NCI-H345 treated with DMSO at 0.1 percent for 48 hours (cell line): ENCODE data around the gene DCLK1.
A peak's percentile ranks its signal among the peaks of the same experiment; 100 is the strongest.
"Not testable (repeated sequence)": the region's sequence is repeated elsewhere in the genome, so short reads cannot be mapped to it uniquely, and the experiment has no call there.

ENCODE experiments used
- DNase-seq: peaks from one replicate; lab custom pipeline; 2025; ENCODE audit not compliant: unreplicated experiment; lab: John Stamatoyannopoulos, UW

Gene DCLK1

DNA sequence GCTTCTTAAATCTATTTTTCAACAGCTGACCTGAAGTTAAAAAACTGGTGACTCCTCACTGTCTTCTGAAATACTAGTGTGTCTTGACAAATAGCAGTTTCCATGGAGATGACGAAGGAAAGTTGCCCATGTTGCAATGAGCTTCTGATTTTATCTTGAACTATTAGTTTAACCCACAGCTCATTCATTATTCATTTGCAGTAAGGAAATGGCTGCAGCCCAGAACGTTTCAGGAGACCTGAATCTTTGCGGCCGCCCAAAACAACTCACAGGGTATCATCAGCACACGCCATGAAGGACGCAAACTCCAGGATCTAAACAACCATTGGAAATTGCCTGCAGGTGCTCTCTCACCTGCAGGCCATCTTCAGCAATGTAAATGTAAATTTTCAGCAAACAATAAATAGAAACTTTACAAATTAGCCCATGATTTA is 142.5 kb downstream of the DCLK1 start:
- DNase-seq = no peak

DNA sequence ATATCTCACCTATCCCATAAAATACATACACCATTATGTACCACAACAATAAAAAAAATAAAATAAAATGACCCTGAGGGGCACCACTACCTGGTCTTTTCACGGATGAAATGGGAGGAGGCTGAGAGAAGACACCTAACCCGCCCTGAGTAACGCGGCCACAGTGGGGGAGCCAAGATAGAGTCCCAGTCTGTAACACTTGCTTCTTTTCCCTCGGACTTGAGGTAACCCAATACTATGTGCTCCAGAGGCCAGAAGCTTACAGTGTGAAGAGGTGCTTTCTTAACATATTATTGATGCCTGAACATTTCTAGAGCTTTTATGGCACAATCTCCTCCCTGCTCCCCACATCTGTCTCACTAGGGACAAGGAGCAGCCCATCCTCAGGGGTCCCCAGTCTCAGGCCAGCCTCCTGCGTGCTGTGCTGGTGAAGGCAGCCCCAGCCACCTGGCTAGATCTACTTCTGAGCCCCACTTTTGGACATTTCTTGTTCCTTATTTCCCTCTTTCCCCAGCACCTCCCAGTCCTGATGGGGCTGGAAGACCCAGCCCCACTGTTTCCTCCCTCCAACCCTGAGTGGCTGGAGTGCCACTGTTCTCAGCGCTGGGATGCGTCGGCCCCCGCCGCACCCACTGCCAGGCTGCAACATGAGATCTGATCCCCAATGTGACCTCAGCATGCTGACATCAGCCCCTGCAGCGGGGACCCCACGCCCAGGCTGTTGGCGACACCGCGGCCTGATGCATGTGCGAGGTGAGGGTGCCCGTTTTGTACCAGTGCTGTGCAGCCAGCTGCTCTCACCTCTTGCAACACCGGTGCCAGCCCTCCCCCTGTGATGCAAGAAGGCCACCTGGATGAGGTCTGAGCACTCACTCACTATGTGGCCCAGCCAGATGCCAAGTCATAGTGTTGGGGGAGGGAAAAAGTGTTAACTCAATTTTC is 143.3 kb downstream of the DCLK1 start:
- DNase-seq = peak; percentile 43

DNA sequence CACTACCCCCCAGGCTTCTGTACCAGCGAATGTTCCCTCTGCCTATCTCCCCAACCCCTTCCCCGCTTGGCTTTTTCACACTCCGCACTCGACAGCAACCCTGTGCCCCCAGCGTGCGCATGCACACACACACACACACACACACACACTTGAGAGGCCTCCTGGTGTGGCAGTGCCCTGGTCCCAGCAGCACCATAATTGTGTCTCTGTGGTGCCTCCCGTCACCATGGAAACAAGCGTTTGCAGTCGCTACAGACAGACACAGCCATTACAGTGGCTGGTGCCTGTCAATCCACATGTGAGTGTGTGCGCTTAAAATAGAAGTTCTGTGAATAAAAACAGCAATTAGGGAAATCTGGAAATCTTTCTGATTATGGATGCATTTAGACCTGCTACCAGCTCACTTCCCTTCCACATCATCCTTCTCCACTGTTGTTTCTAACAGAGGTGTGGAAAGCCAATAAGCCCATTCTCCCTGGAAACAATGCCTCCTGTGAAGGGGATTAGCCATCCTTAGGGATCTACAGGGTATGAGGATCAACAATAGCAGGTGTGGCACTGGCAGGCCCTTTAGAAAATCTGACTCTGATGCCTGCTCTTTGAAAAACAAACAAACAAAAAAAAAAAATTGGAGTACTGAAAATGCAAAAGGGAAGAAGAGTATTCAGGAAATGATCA is 146.3 kb downstream of the DCLK1 start:
- peak; percentile 96 for DNase-seq

DNA sequence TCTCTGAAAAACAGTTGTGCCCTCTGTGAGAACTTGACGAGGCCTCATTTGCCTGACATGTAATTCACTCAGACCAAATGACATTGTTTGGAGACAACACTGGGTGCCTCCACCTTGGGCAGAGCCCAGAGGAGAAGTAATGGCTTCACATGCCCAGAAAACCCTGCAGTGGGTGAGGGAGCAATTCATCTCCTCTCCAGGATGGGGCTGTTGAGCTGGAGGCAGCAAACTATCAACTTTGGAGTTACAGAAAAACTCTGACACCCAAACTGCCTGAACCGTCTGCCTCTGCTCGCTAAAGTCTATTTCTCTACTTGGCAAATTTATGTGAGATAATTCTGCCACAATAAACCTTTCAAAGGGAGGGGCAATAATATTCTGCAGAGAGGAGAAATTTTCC is 146.9 kb downstream of the DCLK1 start:
- DNase-seq = no peak

DNA sequence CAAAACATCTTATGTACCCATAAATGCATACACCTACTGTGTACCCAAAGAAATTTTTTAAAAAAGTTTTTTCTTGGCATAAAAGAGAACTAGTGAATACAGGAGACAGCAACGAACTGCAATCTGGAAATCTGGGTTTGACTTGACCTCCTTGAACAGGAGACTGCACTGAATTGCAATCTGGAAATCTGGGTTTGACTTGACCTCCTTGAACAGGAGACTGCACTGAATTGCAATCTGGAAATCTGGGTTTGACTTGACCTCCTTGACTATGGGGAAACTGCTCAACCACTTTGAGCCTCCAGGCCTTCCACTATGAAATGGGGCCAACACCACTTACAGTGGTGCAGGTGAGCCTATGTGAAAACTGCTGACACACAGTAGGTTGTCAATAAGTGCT is 147.5 kb downstream of the DCLK1 start:
- DNase-seq = not testable (repeated sequence)

DNA sequence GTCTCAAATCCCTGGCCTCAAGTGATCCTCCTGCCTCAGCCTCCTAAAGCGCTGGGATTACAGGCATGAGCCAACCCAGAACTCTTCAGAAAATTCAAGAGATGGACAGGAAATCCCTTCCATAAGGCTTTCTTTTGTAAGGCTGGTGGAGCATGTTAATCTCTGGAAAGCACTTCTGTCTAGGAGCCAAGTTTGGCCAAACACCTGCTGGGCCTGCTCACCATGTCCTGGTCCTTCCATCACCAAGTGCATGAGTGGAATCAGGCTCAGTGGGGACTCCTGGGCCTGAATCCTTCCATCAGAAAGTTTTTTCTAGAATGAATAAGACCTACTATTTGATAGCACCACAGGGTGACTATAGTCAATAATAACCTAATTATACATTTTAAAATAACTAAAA is 148.0 kb downstream of the DCLK1 start:
- DNase-seq = no peak

DNA sequence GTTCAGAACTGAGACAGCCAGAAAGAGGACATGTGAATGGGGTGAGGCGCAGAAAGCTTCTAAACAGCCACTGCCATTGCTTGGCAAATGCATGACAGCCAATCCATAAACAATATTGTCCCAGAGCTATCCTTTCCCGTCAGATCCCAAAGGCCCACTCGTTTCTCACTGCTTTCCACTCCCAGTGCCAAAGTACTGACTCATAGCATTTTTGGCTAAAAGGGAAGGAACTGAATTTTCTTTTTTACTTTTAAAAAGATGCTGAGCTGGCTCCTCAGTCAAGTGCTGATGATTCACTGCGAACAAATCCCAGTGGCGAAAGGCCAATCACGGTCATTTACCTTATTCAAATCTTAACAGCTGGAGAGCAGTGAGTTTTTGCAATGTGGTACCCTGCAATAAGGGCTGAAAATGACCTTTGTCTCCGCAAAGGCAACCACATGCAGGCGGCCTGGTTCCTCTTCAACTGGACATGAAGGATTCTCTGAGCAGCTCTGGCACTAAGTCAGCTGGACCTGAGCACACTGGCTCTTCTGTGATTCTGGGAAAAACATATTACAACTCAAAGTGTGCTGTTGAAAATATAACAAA is 151.7 kb downstream of the DCLK1 start:
- no peak for DNase-seq

DNA sequence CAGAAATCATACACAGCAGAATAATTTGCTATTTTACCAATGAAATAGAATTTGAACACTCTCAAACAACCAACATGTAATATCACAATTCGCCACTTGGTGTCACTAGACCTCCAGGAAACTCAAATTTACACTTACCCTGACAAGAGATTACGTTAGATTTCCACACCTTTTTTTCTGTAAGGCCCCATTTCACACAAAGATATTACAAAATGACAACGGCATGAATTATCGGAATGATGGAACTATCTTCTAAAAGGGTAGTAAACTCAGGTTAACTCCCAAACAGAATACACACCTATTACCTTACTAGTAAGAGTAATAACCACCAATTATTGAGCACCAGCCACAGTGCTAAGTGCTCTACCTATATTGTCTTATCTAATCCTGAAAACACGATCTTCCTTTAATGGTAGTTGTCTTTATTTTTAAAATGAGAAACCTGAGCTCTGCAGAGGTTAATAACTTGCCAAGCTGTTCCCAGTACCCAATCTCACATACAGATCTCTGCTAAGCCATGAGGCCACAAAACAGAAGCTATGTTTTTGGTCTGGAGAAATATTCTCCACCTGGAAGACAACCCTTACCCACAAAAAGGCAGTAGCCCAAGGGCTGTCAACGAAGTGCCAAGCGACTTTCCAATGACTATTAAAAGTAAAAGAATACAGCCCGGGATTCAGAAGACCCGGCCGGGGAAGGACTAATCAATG is 152.4 kb downstream of the DCLK1 start:
- DNase-seq = peak; percentile 7

DNA sequence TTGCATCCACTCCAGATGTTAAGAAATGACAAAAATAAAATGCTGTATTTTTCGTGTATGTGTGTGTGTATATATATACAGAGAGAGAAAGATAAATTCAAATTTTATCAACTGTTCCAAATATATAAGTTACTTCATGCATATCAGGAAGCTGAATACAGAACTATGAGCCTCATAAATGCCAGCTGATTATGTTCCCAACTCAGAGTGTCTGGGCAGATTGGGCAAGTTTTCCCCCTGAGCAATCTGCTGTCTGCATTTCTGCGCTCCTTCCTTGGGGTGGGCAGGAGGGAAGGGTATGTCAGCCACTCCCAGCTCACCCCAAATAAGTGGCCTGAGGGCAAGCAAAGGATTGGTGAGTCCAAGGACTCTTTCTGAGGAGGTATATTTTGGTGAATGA is 154.1 kb downstream of the DCLK1 start:
- DNase-seq = no peak

DNA sequence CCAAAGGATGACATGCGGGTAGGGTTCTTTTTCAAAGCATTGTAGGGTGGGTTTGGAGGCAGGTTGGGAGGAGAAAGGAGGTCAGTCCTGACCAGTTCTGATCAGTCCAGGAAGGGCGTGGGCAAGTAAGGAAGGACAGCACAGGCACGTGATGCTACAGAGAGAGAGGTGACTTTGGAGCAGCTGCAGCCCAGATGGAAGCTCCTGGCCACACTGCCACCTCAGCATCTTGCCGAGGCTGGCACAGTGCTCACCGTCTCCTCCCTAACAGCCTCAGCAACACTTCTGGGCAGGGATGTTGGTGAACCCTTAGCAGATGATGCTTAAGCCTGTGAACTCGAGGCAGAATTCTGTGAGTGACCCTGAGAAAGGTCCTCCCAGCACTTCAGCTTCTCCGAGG is 155.1 kb downstream of the DCLK1 start:
- no peak for DNase-seq

DNA sequence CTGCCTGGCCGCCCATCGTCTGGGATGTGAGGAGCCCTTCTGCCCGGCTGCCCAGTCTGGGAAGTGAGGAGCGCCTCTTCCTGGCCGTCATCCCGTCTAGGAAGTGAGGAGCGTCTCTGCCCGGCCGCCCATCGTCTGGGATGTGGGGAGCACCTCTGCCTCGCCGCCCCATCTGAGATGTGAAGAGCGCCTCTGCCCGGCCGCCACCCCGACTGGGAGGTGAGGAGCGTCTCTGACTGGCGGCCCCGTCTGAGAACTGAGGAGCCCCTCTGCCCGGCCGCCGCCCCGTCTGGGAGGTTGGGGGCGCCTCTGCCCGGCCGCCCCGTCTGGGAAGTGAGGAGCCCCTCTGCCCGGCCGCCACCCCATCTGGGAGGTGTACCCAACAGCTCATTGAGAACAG is 164.2 kb downstream of the DCLK1 start:
- not testable (repeated sequence) for DNase-seq

DNA sequence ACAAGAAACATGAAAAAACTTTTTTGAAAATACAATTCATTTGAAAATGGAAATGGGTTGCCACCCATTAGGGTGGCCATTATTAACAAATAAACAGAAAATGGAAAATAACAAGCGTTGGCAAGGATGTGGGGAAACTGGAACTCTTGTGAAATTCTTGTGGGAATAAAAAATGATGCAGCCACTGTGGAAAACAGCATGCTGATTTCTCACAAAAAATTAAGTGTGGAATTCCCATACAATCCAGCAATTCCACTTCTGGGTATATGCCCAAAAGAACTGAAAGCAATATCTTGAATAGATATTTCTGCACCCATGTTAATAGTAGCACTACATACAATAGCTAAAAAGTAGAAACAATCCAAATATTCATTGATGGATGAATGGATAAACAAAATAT is 165.2 kb downstream of the DCLK1 start:
- no peak for DNase-seq

DNA sequence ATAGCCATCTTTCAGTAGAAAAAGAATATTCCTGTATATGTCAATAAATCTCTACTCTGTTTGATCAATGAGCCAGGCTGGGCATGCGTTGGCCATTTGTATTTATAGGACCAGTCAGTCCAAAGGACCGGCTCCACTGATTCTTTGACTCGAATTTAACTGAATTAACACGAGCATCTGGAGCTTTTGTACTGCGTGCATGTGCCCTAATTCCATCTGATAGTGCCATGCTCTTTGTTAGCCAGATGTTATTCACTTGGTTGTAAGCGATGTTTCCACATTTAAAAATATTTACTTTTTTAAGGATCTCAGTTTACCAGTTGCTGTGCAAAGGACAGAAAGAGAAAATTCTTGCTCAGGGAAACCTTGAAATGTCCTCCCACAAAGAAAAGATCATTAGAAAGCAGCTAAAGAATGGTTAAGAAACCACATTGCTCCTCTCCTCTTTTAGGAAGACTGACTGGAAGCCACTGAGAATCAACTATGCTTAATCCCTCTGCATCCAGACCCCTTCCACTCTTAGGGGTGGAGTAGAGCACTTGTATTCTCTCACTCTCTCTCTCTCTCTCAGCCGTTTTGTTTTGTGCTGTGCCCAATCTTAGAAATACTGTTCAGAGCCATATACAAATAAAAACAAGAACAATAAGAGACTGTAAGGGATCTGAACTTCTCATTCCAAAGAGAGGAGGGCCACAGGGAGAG is 165.8 kb downstream of the DCLK1 start:
- no peak for DNase-seq

DNA sequence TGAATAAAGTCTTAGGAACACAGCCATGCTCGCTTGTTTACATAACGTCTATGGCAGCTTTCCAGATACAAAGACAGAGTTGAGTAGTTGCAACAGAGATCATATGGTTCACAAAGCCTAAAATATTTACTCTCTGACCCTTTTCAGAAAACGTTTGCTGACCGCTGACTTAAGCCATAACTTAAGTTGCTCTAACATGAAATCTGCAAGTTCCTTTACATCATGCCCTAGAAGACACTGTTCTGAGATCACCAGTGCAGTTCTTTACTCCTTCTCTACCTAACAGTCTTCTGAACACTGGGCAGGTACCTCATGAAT is 166.4 kb downstream of the DCLK1 start:
- DNase-seq = no peak

DNA sequence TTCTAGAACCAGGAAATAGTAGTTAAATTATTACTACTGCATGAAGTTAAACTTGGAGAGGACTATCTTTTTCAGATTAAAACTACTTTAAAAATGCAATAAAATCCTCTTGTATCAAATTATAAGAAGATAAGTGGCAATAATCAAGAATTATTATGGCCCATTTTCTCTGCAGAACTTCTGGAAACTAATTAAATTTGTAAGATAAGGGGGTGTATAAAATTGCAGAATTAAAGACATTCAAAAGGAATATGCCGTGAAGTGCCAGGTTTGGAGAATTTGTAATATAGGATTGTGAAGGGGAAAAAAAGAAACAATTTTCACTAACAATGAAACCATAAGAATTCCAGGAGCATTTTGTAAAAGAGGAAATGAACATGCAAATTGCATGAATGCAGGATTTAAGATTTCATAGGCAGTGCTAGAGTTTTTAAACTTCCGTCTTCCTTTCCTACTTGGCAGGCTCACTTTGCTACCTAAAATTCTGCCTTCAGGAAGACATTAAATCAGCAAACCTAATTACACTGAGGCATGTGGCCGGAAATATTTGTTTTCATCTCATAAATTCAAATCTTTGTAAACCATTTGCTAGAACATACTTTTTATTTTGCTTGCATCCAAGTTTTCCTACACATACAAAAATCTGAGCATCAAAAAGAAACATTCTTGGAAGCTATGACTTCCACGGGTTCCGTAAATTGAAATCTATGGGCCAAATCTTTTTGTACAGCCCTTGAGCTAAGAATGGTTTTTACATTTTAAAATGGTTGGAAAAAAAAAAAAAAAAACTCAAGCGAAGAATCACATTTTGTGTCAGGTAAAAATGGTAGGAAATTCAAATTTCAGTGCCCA is 166.9 kb downstream of the DCLK1 start:
- DNase-seq = no peak

DNA sequence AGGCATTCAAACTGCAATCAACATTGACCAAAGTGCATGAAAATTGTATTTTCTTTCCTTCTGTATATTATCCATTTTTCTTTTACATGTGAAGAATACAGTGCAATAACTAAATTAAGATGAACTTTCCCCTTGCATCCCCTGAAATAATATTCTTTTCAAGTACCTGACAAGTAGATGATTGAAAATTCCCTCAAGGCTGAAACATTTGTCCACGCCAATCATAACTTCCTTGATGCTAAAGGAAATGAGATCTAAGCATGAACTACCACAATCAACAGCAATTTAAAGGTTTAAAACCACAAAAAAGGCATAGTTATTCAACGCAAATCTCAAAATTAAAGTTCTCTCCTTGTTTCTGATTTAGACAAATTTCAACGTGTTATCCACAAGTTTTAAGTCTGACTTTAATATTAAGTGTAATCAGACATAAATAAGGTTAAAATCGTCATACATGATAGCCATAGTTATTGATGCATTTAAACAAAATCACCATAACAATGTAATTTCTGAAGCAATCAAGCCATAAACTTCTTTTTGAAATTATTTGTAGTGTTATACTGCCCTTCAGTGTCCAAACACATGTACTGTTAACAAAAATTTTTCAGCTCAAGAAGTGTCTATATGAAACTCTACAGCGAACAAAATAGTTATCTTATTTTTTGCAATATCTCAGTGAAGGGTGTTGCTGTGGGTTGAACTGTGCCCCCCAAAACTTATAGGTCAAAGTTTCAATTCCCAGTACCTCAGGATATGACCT is 169.5 kb downstream of the DCLK1 start:
- no peak for DNase-seq

DNA sequence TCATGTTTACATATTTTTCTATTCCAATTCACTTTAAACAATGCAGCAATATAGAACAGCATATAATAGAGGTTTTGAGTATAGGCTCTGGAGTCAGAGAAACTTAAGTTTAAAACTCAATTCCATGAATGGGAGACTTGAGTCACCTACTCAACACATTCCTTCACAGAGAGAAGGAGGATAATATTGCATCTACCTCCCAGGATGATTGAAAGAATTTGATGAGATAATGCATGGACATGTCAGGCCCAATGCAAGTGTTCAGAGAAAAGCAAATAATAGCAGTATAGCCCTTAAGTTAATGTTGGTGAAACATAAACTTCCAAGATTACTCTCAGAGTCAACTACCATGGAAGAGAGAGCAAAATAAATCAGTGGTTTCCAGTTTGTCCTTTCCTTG is 170.2 kb downstream of the DCLK1 start:
- DNase-seq = no peak

DNA sequence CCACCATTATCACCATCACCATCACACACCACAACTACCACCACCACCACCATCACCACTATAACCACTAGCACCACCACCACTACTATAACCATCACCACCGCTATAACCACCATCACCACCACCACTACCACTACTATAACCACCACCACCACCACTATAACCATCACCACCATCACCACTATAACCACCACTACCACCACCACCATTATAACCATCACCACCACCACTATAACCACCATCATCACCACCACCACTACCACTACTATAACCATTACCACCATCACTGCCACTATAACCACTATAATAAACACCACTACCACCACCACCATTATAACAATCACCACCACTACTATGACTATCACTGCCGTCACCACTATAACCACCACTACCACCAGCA is 173.2 kb downstream of the DCLK1 start:
- no peak for DNase-seq

DNA sequence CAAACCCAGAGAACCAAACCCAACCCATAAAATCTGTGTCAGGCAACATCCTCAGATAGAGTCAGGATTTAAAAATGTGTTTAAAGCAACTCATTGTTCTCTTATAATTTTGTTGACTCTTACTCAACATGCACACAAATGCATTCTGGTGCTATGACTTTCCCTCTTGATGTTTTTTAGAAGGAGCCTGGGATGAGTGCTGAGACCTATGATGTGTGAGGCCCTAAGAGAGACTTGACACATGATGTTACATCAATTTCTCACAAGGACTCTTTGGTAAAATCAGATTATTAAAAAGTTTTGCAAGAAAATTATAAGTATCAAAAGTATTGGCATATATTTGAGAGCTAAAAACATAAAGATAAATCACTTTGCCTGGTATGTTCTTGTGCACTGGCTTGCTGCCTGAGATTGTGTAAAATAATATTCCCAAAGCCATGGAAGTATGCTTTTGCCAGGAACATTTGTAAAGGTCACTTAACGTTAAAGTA is 173.9 kb downstream of the DCLK1 start:
- no peak for DNase-seq
